Vagina (tissue), 2 donors: ENCODE data around the gene LONP2. TPM values are rescaled to one million over a fixed set of nuclear protein-coding genes. Genes with fewer than 3 reads are reported as not detected.
A peak's percentile ranks its signal among the peaks of the same experiment; 100 is the strongest.

Source experiments
- DNase-seq, 2 donors: peaks; one replicate each; pipeline ENCODE4 v3.0.0-alpha.2; 2017; ENCODE audit errors: extremely low spot score in 2 of 2
- H3K27ac ChIP-seq: fragments of 200-600 bp; sonication (generic); one replicate; pipeline ENCODE4 v1.5.1; 2019
- H3K27me3 ChIP-seq: fragments of 200-600 bp; sonication (generic); one replicate; pipeline ENCODE4 v1.5.1; 2019
- H3K36me3 ChIP-seq, 2 donors: fragments of 200-600 bp; sonication (generic); one replicate each; pipeline ENCODE4 v1.5.1; 2017 to 2019
- H3K4me1 ChIP-seq: fragments of 200-600 bp; sonication (generic); one replicate; pipeline ENCODE4 v1.5.1; 2019
- H3K4me3 ChIP-seq, 2 donors: fragments of 200-600 bp; sonication (generic); 1 replicate in 1 of 2; 2 replicates in 1 of 2; pipeline ENCODE4 v1.5.1; 2016 to 2019
- H3K9me3 ChIP-seq: fragments of 200-600 bp; sonication (generic); one replicate; pipeline ENCODE4 v1.5.1; 2019
- POLR2A ChIP-seq, 2 donors: fragments of 450-650 bp; IDR thresholded peaks; one replicate each; pipeline ENCODE4 v1.6.1; 2017; ENCODE audit warnings: antibody characterized with exemption in 2 of 2, mild to moderate bottlenecking in 2 of 2, moderate library complexity in 2 of 2
- POLR2AphosphoS5 ChIP-seq, 2 donors: sonication (generic); formaldehyde crosslinking; IDR thresholded peaks; one replicate each; pipeline ENCODE4 v1.9.0; 2017; ENCODE audit warnings: antibody characterized with exemption in 2 of 2, mild to moderate bottlenecking in 2 of 2, low read depth in 1 of 2; ENCODE audit not compliant: insufficient read depth in 1 of 2
- intact Hi-C: fragments of 100-400 bp; cut with DNase I; formaldehyde crosslinking; loops from one replicate; pipeline ENCODE4 v1.15.1; 2023
- total RNA-seq: library from RNA; depleted of rRNA; stranded (reverse); fragments of >200 nt; gene quantifications from one replicate; pipeline ENCODE4 v1.2.3, GENCODE V29; 2016
- TF ChIP-seq, protein P1 (sequence below), 3 experiments: fragments of 450-650 bp in 2 of 3; fragments of 200-600 bp in 1 of 3; sonication (generic) in 1 of 3; IDR thresholded peaks; one replicate each; pipeline ENCODE4 v1.5.1; 2017 to 2019; ENCODE audit warnings: antibody characterized with exemption in 3 of 3, mild to moderate bottlenecking in 2 of 3, moderate library complexity in 2 of 3

LONP2 gene
- total RNA-seq, 1 donor from 2014 or later: 40.3 TPM

GRCh38 chr16:48385253-48386150, 141.4 kb downstream of the LONP2 start, which contains the start of gene SIAH1:
Gene SIAH1, minus strand, starts transcription at chr16:48385413. Its CDS starts 22,985 bp downstream, at chr16:48362428.
- Histone ChIP-seq H3K27me3 (no peaks in the 10 kb centered on the region), H3K4me1 (peaks cover 40% of the 10 kb centered on the region), H3K36me3 (no peaks in the 10 kb centered on the region), H3K27ac (peak within 1 kb of the TSS; percentile 99), H3K4me3 (peak within 1 kb of the TSS; percentile 94 to 96), H3K9me3 (no peaks in the 10 kb centered on the region)
- intact Hi-C loops: loop anchor here (10.0 kb wide), 2 partner anchors 149 to 219 kb away; no protein-coding TSS in a partner anchor
- TF ChIP-seq, protein P1, sequence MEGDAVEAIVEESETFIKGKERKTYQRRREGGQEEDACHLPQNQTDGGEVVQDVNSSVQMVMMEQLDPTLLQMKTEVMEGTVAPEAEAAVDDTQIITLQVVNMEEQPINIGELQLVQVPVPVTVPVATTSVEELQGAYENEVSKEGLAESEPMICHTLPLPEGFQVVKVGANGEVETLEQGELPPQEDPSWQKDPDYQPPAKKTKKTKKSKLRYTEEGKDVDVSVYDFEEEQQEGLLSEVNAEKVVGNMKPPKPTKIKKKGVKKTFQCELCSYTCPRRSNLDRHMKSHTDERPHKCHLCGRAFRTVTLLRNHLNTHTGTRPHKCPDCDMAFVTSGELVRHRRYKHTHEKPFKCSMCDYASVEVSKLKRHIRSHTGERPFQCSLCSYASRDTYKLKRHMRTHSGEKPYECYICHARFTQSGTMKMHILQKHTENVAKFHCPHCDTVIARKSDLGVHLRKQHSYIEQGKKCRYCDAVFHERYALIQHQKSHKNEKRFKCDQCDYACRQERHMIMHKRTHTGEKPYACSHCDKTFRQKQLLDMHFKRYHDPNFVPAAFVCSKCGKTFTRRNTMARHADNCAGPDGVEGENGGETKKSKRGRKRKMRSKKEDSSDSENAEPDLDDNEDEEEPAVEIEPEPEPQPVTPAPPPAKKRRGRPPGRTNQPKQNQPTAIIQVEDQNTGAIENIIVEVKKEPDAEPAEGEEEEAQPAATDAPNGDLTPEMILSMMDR (IDR thresholded peaks at IDR 0.05): no peak
- TF ChIP-seq POLR2AphosphoS5 (IDR thresholded peaks at IDR 0.05; ENCODE audit: insufficient read depth in 1 of 2, low read depth in 1 of 2): peak in 1 of 2 donors; percentile 68
- peak; percentile 69 to 88 for TF ChIP-seq POLR2A (IDR thresholded peaks at IDR 0.05)
- no peak for DNase-seq

GRCh38 chr16:48386559-48387312, 142.6 kb downstream of the LONP2 start:
- peak overlapping the region; percentile 99 for H3K27ac ChIP-seq
- H3K27me3 ChIP-seq: no peaks in the 10 kb centered on the region
- H3K9me3 ChIP-seq: no peaks in the 10 kb centered on the region
- TF ChIP-seq POLR2AphosphoS5 (IDR thresholded peaks at IDR 0.05; ENCODE audit: insufficient read depth in 1 of 2, low read depth in 1 of 2) (no peak), POLR2A (IDR thresholded peaks at IDR 0.05) (no peak)
- TF ChIP-seq, protein P1 (IDR thresholded peaks at IDR 0.05): no peak
- intact Hi-C loops: loop anchor here (10.0 kb wide), 2 partner anchors 148 to 218 kb away; no protein-coding TSS in a partner anchor
- no peak overlapping the region for H3K4me3 ChIP-seq
- no peak for DNase-seq
- no peaks in the 10 kb centered on the region for H3K36me3 ChIP-seq
- peaks cover 30% of the 10 kb centered on the region for H3K4me1 ChIP-seq

DNA sequence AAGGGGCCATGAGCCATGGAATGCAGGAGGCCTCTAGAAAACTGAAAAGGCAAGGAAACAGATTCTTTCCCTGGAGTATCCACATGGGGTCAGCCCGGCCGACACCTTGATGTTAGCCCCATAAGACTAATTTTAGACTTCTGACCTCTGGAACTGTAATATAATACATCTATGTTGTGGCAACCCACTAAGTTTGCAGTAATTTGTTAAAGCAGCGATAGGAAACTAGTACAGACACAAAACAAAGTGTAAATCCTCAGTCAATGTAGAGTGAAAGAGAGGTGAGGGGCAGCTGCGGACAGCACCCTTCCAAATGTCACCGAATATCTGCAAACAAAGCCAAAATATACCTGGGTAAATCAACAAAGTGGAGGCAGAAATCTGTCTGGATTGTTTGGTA, 148.3 kb downstream of the LONP2 start:
- peak in 1 of 2 donors; percentile 22 for DNase-seq
- no peaks in the 10 kb centered on the region for H3K4me1 ChIP-seq
- H3K27ac ChIP-seq: peak overlapping the region; percentile 82
- intact Hi-C loops: no loop called here
- no peaks in the 10 kb centered on the region for H3K27me3 ChIP-seq
- H3K36me3 ChIP-seq: no peaks in the 10 kb centered on the region
- H3K4me3 ChIP-seq: no peak overlapping the region
- no peaks in the 10 kb centered on the region for H3K9me3 ChIP-seq
- TF ChIP-seq POLR2AphosphoS5 (IDR thresholded peaks at IDR 0.05; ENCODE audit: insufficient read depth in 1 of 2, low read depth in 1 of 2): no peak

DNA sequence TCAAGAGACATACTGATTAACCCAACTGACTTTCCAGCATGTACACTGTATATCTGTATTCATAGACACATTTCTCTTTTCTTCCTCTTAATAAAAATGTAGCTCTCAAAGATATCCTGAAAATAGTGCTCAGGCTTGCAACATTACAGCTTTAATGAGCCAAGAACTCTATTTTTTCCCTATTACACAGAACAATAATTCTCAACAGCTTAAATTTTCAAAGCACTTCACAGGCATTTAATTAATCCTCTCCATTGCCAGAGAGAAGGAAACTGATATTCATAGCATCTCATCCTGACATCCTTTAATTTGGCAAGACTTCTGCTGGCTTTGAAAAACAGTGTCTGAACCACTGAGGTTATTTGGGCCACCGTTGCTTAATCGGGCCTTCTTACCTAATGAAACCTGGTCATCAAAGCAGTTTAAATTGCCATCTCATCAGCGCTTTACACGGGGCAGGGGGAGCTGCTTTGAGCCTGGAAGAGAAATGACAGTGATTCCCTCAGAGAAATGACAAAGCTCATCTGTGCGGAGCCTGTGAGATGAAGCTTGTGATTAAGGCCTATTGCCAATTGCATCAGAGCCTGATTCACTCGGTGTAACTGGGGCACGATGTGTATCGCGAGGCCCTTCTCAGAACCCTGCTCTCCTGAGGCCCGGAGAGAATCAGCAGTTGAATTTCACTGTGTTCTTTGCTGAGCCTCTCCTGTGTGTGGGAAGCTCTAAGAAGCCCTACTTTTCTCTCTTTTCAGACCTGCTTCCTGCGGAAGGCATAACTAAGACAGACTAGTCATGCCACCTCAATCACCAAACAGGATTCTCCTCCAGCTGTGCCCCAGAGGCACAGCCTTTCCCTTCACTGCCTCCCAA, 149.6 kb downstream of the LONP2 start:
- Histone ChIP-seq H3K36me3 (no peaks in the 10 kb centered on the region), H3K9me3 (no peaks in the 10 kb centered on the region), H3K27ac (peak overlapping the region; percentile 82), H3K27me3 (no peaks in the 10 kb centered on the region), H3K4me1 (no peaks in the 10 kb centered on the region), H3K4me3 (no peak overlapping the region)
- peak in 1 of 2 donors; percentile 96 for DNase-seq
- TF ChIP-seq POLR2AphosphoS5 (IDR thresholded peaks at IDR 0.05; ENCODE audit: insufficient read depth in 1 of 2, low read depth in 1 of 2): peak in 1 of 2 donors; percentile 59
- TF ChIP-seq, protein P1 (IDR thresholded peaks at IDR 0.05): no peak
- intact Hi-C loops: no loop called here

DNA sequence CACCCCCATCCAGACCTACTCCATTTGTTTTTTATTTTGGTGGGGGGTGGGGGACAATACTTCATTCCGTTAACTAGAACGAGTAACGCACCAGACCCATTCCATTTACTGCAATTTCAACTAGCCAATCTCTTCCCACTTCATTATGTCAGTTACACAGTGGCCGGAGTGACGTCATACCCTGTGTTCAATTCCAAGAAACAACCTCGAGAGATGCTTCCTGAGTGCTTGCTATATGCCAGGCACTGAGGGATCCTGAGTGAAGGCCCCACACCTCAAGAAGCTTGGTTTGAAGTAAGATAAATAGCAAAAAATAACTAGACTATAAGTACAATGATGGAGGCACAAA, 150.2 kb downstream of the LONP2 start:
- H3K4me3 ChIP-seq: no peak overlapping the region
- no peaks in the 10 kb centered on the region for H3K27me3 ChIP-seq
- no peaks in the 10 kb centered on the region for H3K9me3 ChIP-seq
- no peaks in the 10 kb centered on the region for H3K36me3 ChIP-seq
- intact Hi-C loops: no loop called here
- H3K4me1 ChIP-seq: no peaks in the 10 kb centered on the region
- TF ChIP-seq, protein P1 (IDR thresholded peaks at IDR 0.05): no peak
- no peak for TF ChIP-seq POLR2AphosphoS5 (IDR thresholded peaks at IDR 0.05; ENCODE audit: insufficient read depth in 1 of 2, low read depth in 1 of 2)
- no peak for TF ChIP-seq POLR2A (IDR thresholded peaks at IDR 0.05)
- DNase-seq: no peak
- peak overlapping the region; percentile 82 for H3K27ac ChIP-seq
